IgD-negative memory B cell (primary cell): Measurements from ENCODE around the gene BHLHA15. TPM values are rescaled to one million over a fixed set of nuclear protein-coding genes. Genes with fewer than 3 reads are reported as not detected.

Experiments
- H3K27ac Mint-ChIP-seq, 3 donors: one replicate each; pipeline ENCODE4 v1.8.0; 2020 to 2022; ENCODE audit warnings: mild to moderate bottlenecking in 3 of 3, mixed read lengths in 3 of 3, moderate library complexity in 1 of 3
- H3K27me3 Mint-ChIP-seq: one replicate; pipeline ENCODE4 v1.8.0; 2021; ENCODE audit warnings: mixed read lengths
- H3K36me3 Mint-ChIP-seq: one replicate; pipeline ENCODE4 v1.8.0; 2020; ENCODE audit warnings: mild to moderate bottlenecking, mixed read lengths
- H3K4me1 Mint-ChIP-seq, 3 donors: one replicate each; pipeline ENCODE4 v1.8.0; 2020 to 2022; ENCODE audit warnings: mixed read lengths in 3 of 3, mild to moderate bottlenecking in 1 of 3
- H3K4me3 Mint-ChIP-seq, 4 donors: one replicate each; pipeline ENCODE4 v1.8.0; 2020 to 2022; ENCODE audit warnings: mild to moderate bottlenecking in 4 of 4, mixed read lengths in 4 of 4, moderate library complexity in 3 of 4
- H3K9me3 Mint-ChIP-seq, 3 donors: one replicate each; pipeline ENCODE4 v1.8.0; 2020 to 2021; ENCODE audit warnings: mixed read lengths in 3 of 3, mild to moderate bottlenecking in 1 of 3
- polyA plus RNA-seq: library from polyadenylated mRNA; unstranded; fragments of 300-500 nt; fragmentation: Illumina TruSeq; gene quantifications from one replicate; pipeline ENCODE4 v1.2.3, GENCODE V29; 2021

BHLHA15 gene
- polyA plus RNA-seq, 1 donor from 2014 or later = 5.3 TPM

DNA sequence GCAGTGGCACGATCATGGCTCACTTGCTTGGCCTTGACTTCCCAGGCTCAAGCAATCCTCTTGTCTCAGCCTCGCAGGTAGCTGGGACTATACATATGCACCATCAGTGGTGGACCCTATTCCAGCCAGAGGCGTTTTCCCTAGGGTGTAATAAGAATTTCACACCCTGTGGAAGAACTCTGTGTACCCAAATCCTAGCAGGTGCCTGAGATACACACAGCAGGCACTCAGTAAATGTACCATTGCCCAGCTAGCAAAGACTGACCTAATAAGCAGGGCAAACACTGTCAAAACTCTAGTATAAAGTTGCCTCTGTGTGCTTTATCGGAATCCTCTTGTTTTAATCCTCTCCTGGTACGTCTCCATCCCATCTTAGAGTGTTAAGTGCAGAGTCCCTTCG, 33.7 kb upstream of the BHLHA15 start:
- Mint-ChIP-seq H3K4me3 (no peak overlapping the region), H3K36me3 (peaks cover 7% of the 10 kb centered on the region), H3K4me1 (no peaks in the 10 kb centered on the region), H3K27ac (no peak overlapping the region), H3K27me3 (no peaks in the 10 kb centered on the region), H3K9me3 (no peaks in the 10 kb centered on the region)

DNA sequence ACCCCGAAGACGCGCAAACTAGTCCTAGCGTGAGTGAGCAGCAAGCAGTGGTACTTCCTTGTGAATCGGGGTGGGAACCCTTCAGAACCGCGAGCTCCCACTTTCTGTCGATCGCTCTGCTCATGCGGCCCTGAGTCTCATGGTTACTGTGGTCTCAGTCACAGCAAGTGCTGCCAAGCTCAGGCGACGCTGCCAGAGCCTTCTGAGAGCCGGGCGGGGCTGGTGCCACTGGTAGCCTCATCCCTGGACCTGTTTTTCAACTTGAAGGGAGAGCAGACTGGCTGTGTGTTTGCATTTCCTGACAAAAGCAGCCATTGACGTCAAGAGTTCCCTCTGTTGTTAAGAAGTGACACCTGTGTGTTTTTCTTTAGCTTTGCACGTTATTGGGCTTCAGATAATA, 32.9 kb upstream of the BHLHA15 start:
- Mint-ChIP-seq H3K4me3 (no peak overlapping the region), H3K27ac (peak overlapping the region in 1 of 3 donors; percentile 2), H3K27me3 (no peaks in the 10 kb centered on the region), H3K9me3 (no peaks in the 10 kb centered on the region), H3K4me1 (no peaks in the 10 kb centered on the region), H3K36me3 (peaks cover 7% of the 10 kb centered on the region)

DNA sequence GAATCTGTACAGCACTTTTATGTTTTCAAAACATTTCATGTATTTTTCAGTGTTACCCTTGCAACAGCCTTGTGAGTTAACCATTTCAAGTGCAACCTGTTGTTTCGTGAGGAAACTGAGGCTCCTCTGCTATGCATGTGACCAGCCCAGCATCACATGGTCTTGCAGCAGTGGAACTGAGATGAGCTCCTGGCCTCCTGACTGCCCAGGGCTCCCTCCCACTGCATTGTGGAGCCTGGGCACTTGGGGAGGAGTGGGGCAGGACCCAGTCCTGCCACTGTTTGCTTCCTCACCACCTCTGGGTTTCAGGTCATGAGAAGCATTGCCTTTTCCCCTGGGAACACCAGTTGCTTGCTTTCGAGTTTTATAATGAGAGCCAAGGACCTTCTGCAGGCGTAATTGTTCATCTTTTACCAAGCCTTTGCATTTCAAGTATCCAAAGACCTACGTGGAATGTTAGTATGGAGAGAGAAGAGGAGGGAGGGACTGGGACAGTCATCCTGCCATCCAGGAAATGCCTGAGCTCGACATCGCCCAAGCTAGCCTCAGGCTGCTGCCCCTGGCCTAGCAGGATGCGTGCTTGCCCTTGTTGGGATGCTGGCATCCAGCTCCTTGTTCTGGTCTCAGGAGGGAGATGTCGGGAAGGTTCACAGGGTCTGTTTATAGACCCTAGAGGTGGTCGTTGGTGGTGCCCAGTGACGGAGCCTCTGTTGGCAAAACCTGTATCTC, 32.3 kb upstream of the BHLHA15 start:
- Mint-ChIP-seq H3K4me1 (no peaks in the 10 kb centered on the region), H3K27me3 (no peaks in the 10 kb centered on the region), H3K36me3 (peaks cover 7% of the 10 kb centered on the region), H3K27ac (no peak overlapping the region), H3K9me3 (peaks cover 0 to 2% (median 0%) of the 10 kb centered on the region in 3 donors), H3K4me3 (no peak overlapping the region)

DNA sequence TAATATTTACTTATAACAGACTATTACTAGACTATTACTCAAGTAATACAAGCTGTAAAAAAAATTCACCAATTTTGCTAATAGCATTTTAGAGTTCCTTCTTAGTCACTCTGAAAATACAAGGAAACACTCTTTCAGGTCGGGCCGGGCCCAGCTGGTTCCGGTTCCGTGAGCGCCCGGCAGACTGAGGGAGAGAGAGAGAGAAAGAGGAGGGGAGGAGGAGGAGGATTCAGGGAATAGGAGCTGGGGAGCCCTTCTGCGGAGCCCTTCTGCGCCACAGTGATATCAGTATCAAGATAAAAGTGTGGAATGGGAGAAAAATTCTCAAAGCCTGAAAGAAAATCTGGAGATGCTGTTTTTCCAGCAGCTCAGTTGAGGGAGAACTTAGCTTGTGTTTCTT, 30.5 kb upstream of the BHLHA15 start:
- H3K27ac Mint-ChIP-seq = peak overlapping the region in 1 of 3 donors; percentile 22
- no peaks in the 10 kb centered on the region for H3K27me3 Mint-ChIP-seq
- H3K4me1 Mint-ChIP-seq = no peaks in the 10 kb centered on the region
- peaks cover 0 to 2% (median 0%) of the 10 kb centered on the region in 3 donors for H3K9me3 Mint-ChIP-seq
- peaks cover 4% of the 10 kb centered on the region for H3K36me3 Mint-ChIP-seq
- no peak overlapping the region for H3K4me3 Mint-ChIP-seq

DNA sequence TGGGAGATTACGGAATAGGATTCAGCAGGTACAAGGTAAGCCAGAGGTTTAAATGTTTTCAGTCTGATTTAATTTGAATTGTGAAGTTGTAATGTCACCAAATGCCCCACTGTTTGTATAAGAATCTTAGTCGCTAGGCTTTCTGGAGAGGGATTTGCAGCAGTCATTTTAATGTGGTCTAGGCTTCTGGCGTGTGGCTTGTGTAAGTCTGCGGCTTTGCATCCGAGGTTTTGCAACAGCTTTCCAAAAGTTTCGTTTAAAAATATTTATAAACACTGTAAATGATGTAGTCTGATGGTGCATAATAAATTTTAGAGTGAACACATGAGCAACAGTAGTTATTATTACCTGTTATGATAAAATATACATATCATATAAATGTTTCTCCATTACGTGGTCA, 26.1 kb upstream of the BHLHA15 start:
- peaks cover 0 to 5% (median 3%) of the 10 kb centered on the region in 3 donors for H3K9me3 Mint-ChIP-seq
- peaks cover 2 to 9% (median 4%) of the 10 kb centered on the region in 3 donors for H3K4me1 Mint-ChIP-seq
- no peak overlapping the region for H3K4me3 Mint-ChIP-seq
- H3K36me3 Mint-ChIP-seq = peaks cover 17% of the 10 kb centered on the region
- no peak overlapping the region for H3K27ac Mint-ChIP-seq
- H3K27me3 Mint-ChIP-seq = no peaks in the 10 kb centered on the region

DNA sequence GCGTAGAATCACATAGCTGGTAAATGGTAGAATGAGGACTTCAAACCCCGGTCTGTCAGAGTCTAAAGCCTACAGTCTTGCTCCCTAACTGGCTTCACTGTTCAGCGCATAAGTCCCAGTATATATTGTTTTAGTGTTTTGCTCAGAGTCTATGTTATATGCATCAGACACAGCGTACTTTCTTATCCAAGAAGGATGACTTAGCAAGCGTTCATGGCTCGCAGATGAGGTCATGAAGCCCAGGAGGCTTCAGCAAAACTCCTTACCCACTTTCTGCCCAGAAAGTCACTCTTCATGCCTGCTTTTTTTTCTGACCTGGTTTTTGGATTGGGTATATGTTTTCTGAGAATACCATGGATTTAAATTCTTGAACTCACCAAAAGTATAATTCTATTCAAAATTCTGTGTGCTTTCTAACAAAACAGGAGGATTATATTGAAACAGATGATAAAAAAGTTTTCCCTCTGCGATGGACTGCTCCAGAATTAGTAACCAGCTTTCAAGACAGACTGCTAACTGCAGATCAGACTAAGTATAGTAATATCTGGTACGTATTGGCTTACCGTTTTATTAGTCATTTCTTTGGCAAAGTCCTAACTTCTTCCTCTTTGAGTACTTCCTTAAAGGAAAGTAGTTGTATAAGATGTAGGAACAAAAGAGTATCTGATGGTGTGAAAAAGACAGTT, 24.6 kb upstream of the BHLHA15 start:
- Mint-ChIP-seq H3K27ac (no peak overlapping the region), H3K4me3 (no peak overlapping the region), H3K36me3 (peaks cover 21% of the 10 kb centered on the region), H3K9me3 (peaks cover 2 to 5% (median 3%) of the 10 kb centered on the region in 3 donors), H3K4me1 (peaks cover 2 to 9% (median 4%) of the 10 kb centered on the region in 3 donors), H3K27me3 (no peaks in the 10 kb centered on the region)

DNA sequence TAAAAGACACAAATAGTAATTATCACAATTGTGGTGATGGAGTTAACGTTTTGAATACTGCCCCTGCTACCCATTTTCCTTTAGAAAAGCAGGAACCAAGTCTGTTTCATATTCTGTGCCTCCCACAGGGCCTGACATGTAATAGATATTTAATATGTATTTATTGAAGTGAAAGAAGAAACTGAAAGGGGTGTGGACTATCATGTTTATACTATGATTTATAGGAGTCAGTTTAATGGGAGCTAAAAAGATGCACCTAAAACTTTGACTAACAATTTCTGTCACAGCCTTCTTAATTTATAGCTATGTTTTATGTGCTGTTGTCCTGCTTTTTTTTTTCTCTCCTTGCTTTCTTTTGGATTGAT, 24.1 kb upstream of the BHLHA15 start:
- H3K27me3 Mint-ChIP-seq = no peaks in the 10 kb centered on the region
- peaks cover 20% of the 10 kb centered on the region for H3K36me3 Mint-ChIP-seq
- H3K27ac Mint-ChIP-seq = no peak overlapping the region
- H3K9me3 Mint-ChIP-seq = peaks cover 2 to 5% (median 3%) of the 10 kb centered on the region in 3 donors
- H3K4me1 Mint-ChIP-seq = peaks cover 2 to 9% (median 4%) of the 10 kb centered on the region in 3 donors
- H3K4me3 Mint-ChIP-seq = no peak overlapping the region

DNA sequence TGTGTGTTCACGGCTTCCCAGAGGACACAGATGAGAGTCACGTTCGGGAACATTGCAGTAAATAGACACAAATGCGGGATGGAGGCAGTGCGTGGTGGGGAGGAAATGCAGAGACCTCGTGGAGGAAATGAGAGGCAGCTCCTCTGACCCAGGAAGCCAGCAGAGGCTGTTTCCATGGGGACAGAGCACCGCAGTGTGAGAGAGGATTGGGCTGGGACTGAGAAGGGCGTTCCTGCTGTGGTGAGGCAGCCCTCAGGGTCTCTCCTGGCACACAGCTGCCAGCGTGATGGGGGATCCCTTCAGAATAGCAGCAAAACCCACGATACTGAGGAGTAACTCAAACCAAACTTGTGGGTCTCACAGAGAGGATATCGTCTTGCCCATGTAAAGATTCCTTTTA, 21.7 kb upstream of the BHLHA15 start:
- H3K36me3 Mint-ChIP-seq = peaks cover 25% of the 10 kb centered on the region
- peaks cover 2 to 9% (median 4%) of the 10 kb centered on the region in 3 donors for H3K4me1 Mint-ChIP-seq
- peaks cover 2 to 3% (median 3%) of the 10 kb centered on the region in 3 donors for H3K9me3 Mint-ChIP-seq
- no peaks in the 10 kb centered on the region for H3K27me3 Mint-ChIP-seq
- no peak overlapping the region for H3K4me3 Mint-ChIP-seq
- no peak overlapping the region for H3K27ac Mint-ChIP-seq

DNA sequence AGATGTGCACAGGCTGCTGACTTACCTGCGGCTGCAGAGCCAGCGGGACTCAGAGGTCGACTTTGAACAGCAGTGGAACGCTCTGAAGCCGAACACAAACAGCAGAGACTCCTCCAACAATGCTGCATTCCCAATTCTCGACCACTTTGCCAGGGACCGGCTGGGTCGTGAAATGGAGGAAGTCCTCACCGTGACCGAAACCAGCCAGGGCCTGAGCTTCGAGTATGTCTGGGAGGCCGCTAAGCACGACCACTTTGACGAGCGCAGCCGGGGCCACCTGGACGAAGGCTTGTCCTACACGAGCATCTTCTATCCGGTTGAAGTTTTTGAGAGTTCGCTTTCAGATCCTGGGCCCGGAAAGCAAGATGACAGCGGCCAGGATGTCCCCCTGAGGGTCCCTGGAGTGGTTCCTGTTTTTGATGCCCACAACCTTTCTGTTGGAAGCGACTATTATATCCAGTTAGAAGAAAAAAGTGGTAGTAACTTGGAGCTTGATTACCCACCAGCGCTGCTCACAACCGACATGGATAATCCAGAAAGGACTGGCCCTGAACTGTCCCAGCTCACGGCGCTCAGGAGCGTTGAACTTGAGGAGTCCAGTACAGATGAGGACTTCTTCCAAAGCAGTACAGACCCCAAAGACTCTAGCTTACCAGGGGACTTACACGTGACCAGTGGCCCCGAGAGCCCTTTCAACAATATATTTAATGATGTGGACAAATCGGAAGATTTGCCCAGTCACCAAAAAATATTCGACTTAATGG, 19.4 kb upstream of the BHLHA15 start:
- Mint-ChIP-seq H3K27ac (no peak overlapping the region), H3K4me3 (no peak overlapping the region), H3K27me3 (peaks cover 3% of the 10 kb centered on the region), H3K36me3 (peaks cover 25% of the 10 kb centered on the region), H3K9me3 (peaks cover 2 to 3% (median 3%) of the 10 kb centered on the region in 3 donors), H3K4me1 (peaks cover under 1 to 8% (median 6%) of the 10 kb centered on the region in 3 donors)

DNA sequence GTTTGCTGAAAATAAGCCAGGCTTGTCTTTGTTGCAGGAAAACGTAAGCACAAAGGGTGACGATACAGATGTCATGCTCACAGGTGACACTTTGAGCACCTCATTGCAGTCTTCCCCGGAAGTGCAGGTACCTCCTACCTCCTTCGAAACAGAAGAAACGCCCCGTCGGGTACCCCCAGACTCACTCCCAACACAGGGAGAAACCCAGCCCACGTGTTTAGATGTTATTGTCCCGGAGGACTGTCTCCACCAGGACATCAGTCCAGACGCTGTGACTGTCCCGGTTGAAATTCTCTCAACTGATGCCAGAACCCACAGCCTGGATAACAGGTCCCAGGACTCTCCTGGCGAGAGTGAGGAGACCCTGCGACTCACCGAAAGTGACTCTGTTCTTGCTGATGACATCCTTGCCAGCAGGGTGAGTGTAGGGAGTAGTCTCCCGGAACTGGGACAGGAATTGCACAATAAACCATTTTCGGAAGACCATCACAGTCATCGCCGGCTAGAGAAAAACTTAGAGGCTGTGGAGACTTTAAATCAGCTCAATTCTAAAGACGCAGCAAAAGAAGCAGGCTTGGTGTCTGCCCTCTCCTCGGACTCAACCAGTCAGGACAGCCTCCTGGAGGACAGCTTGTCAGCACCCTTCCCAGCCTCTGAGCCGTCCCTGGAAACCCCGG, 18.3 kb upstream of the BHLHA15 start:
- Mint-ChIP-seq H3K27me3 (peaks cover 4% of the 10 kb centered on the region), H3K27ac (peak overlapping the region in 1 of 3 donors; percentile 23), H3K4me3 (no peak overlapping the region), H3K9me3 (peaks cover 2 to 3% (median 3%) of the 10 kb centered on the region in 3 donors), H3K4me1 (peaks cover 0 to 5% (median 4%) of the 10 kb centered on the region in 3 donors), H3K36me3 (peaks cover 23% of the 10 kb centered on the region)

DNA sequence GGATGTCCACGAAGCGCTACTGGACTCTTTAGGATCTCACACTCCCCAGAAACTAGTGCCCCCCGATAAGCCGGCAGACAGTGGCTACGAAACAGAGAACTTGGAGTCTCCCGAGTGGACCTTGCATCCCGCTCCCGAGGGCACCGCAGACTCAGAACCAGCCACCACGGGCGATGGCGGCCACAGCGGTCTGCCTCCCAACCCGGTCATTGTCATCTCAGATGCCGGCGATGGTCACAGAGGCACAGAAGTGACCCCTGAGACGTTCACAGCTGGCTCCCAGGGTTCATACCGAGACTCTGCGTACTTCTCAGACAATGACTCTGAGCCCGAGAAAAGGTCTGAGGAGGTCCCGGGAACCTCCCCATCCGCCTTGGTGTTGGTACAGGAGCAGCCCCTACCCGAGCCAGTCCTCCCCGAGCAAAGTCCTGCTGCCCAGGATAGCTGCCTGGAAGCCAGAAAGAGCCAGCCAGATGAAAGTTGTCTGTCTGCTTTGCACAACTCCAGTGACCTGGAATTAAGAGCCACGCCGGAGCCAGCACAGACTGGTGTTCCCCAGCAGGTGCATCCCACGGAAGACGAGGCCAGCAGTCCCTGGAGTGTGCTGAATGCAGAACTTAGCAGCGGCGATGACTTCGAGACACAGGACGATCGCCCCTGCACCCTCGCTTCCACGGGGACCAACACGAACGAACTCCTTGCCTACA, 17.6 kb upstream of the BHLHA15 start:
- no peak overlapping the region for H3K4me3 Mint-ChIP-seq
- peaks cover 4% of the 10 kb centered on the region for H3K27me3 Mint-ChIP-seq
- H3K4me1 Mint-ChIP-seq = peaks cover 0 to 4% (median 4%) of the 10 kb centered on the region in 3 donors
- peaks cover 23% of the 10 kb centered on the region for H3K36me3 Mint-ChIP-seq
- H3K9me3 Mint-ChIP-seq = peaks cover 2 to 3% (median 3%) of the 10 kb centered on the region in 3 donors
- no peak overlapping the region for H3K27ac Mint-ChIP-seq

DNA sequence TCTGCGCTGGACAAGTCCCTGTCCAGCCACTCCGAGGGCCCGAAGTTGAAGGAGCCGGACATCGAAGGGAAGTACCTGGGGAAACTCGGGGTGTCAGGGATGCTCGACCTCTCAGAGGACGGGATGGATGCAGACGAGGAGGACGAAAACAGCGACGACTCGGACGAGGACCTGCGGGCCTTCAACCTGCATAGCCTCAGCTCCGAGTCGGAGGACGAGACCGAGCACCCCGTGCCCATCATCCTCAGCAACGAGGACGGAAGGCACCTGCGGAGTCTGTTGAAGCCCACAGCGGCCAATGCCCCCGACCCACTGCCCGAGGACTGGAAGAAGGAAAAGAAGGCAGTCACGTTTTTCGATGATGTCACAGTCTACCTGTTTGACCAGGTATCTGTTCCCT, 17.1 kb upstream of the BHLHA15 start:
- H3K9me3 Mint-ChIP-seq = peaks cover 0 to 3% (median 2%) of the 10 kb centered on the region in 3 donors
- no peak overlapping the region for H3K4me3 Mint-ChIP-seq
- peaks cover 7% of the 10 kb centered on the region for H3K27me3 Mint-ChIP-seq
- peaks cover 21% of the 10 kb centered on the region for H3K36me3 Mint-ChIP-seq
- H3K4me1 Mint-ChIP-seq = peaks cover 3 to 7% (median 4%) of the 10 kb centered on the region in 3 donors
- no peak overlapping the region for H3K27ac Mint-ChIP-seq

DNA sequence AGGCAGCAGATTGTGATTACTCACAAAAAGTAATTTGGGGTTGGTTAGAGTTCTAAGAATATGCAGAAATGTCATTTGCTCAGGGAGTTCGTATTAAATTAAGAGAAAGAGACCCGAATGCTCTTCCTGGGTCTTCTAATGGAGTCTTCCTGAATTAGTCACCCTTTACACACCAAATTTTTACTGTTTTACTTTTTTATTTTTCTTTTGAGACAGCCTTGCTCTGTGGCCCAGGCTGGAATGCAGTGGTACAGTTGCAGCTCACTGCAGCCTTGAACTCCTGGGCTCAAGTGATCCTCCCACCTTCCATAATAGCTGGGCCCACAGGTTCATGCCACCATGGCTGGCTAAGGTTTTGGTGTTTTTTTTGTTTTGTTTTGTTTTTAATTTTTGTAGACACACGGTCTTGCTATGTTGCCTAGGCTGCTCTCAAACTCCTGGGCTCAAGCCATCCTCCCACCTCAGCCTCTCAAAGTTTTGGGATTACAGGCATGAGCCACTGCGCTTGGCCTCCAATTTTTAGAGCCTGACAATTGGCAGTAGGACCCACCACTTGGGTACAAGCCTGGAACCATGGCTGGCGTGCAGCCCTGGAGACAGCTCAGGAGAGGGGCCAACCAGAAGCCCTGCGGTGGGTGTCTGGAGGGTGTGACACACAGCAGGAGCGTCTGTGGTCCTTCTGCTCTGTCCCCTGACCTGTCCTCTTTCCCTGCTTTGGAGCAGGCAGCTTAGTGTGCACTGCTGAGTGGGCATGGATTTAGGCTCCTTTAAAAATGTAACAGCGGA, 16.4 kb upstream of the BHLHA15 start:
- H3K9me3 Mint-ChIP-seq = peaks cover 0 to 2% (median 0%) of the 10 kb centered on the region in 3 donors
- H3K36me3 Mint-ChIP-seq = peaks cover 20% of the 10 kb centered on the region
- H3K4me3 Mint-ChIP-seq = no peak overlapping the region
- H3K27me3 Mint-ChIP-seq = peaks cover 10% of the 10 kb centered on the region
- peaks cover 6 to 9% (median 6%) of the 10 kb centered on the region in 3 donors for H3K4me1 Mint-ChIP-seq
- H3K27ac Mint-ChIP-seq = no peak overlapping the region
